ENCODE results near the gene TAS2R31. TPM values are rescaled to one million over a fixed set of nuclear protein-coding genes. Genes with fewer than 3 reads are reported as not detected.

TAS2R31 gene
- total and polyA plus RNA-seq, 2 of the 13 experiments (the other 11 are each of a cell fraction or from before 2014, with no cell fraction given), result 0.96 to 6.5 TPM

DNA sequence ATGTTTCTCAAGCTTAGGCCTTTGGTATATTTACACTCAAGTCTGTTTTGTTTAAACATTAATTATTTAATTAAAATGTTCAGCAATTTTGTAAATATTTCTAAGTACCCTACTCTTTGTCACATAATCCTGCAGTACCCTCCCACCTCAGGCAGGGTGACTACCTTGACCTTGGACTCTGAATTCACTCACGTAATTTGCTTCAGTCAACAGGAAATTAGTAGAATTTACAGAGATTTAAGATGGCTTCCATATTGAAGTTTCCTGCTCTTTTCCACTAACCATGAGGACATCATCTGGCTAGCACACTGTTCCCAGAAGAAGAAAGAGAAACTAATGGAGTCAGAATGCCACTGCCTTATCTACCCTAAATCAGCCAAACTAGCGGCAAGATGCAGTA lies 7.8 kb downstream of the TAS2R31 start (continued):
- TF ChIP-seq HNF4A (CRISPR knock-in tag; IDR thresholded peaks at IDR 0.05) (peak; percentile 75), MIER2 (CRISPR knock-in tag; IDR thresholded peaks at IDR 0.05) (no peak), TAF15 (IDR thresholded peaks at IDR 0.05; ENCODE audit: low read depth, low read length, poor library complexity, severe bottlenecking) (no peak), ZFX (CRISPR knock-in tag; IDR thresholded peaks at IDR 0.05; ENCODE audit: low read depth) (no peak), FOXC1 (CRISPR knock-in tag; IDR thresholded peaks at IDR 0.05; ENCODE audit: borderline replicate concordance) (no peak), SOX13 (IDR thresholded peaks at IDR 0.05) (no peak), SOX13 (CRISPR knock-in tag; conservative IDR thresholded peaks at IDR 0.05 in 1 of 2, IDR thresholded peaks at IDR 0.05 in 1 of 2) (peak in 1 of 2 experiments; percentile 6; a peak in 1 of 4 replicates), ARHGAP35 (CRISPR knock-in tag; IDR thresholded peaks at IDR 0.05; ENCODE audit: borderline replicate concordance) (no peak), ZNF781 (CRISPR knock-in tag; IDR thresholded peaks at IDR 0.05; ENCODE audit: borderline replicate concordance, not compliant biosample characterization) (no peak), KMT2A (CRISPR knock-in tag; IDR thresholded peaks at IDR 0.05) (no peak), ZFP82 (CRISPR knock-in tag; IDR thresholded peaks at IDR 0.05; ENCODE audit: borderline replicate concordance) (no peak), ZBTB38 (CRISPR knock-in tag; IDR thresholded peaks at IDR 0.05) (no peak), ZNF775 (CRISPR knock-in tag; IDR thresholded peaks at IDR 0.05; ENCODE audit: borderline replicate concordance) (no peak), MAZ (IDR thresholded peaks at IDR 0.05; ENCODE audit: borderline replicate concordance, low read depth, low read length) (no peak), MAZ (CRISPR knock-in tag; IDR thresholded peaks at IDR 0.05; ENCODE audit: low read depth) (no peak), ZNF644 (CRISPR knock-in tag; IDR thresholded peaks at IDR 0.05; ENCODE audit: low read depth) (peak; percentile 17; the same call in 1 of the 2 replicates)
- TF ChIP-seq, protein P1, sequence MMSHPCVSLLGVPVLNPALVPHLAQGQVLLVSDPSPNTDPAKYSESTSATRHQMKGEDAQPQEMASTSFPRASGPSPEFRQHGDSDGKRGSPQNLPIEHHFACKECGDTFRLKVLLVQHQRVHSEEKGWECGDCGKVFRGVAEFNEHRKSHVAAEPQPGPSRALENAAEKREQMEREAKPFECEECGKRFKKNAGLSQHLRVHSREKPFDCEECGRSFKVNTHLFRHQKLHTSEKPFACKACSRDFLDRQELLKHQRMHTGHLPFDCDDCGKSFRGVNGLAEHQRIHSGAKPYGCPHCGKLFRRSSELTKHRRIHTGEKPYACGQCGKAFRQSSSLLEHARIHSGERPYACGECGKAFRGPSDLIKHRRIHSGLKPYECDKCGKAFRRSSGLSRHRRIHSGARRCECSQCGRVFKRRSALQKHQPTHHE (CRISPR knock-in tag; IDR thresholded peaks at IDR 0.05; ENCODE audit: borderline replicate concordance), result no peak
- TF ChIP-seq, protein P2, sequence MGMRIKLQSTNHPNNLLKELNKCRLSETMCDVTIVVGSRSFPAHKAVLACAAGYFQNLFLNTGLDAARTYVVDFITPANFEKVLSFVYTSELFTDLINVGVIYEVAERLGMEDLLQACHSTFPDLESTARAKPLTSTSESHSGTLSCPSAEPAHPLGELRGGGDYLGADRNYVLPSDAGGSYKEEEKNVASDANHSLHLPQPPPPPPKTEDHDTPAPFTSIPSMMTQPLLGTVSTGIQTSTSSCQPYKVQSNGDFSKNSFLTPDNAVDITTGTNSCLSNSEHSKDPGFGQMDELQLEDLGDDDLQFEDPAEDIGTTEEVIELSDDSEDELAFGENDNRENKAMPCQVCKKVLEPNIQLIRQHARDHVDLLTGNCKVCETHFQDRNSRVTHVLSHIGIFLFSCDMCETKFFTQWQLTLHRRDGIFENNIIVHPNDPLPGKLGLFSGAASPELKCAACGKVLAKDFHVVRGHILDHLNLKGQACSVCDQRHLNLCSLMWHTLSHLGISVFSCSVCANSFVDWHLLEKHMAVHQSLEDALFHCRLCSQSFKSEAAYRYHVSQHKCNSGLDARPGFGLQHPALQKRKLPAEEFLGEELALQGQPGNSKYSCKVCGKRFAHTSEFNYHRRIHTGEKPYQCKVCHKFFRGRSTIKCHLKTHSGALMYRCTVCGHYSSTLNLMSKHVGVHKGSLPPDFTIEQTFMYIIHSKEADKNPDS (CRISPR knock-in tag; IDR thresholded peaks at IDR 0.05), result no peak
- TF ChIP-seq, protein P3, sequence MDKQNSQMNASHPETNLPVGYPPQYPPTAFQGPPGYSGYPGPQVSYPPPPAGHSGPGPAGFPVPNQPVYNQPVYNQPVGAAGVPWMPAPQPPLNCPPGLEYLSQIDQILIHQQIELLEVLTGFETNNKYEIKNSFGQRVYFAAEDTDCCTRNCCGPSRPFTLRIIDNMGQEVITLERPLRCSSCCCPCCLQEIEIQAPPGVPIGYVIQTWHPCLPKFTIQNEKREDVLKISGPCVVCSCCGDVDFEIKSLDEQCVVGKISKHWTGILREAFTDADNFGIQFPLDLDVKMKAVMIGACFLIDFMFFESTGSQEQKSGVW (CRISPR knock-in tag; IDR thresholded peaks at IDR 0.05; ENCODE audit: borderline replicate concordance), result no peak
- TF ChIP-seq, protein P4, sequence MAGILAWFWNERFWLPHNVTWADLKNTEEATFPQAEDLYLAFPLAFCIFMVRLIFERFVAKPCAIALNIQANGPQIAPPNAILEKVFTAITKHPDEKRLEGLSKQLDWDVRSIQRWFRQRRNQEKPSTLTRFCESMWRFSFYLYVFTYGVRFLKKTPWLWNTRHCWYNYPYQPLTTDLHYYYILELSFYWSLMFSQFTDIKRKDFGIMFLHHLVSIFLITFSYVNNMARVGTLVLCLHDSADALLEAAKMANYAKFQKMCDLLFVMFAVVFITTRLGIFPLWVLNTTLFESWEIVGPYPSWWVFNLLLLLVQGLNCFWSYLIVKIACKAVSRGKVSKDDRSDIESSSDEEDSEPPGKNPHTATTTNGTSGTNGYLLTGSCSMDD (CRISPR knock-in tag; IDR thresholded peaks at IDR 0.05), result no peak
- TF ChIP-seq, protein P5, sequence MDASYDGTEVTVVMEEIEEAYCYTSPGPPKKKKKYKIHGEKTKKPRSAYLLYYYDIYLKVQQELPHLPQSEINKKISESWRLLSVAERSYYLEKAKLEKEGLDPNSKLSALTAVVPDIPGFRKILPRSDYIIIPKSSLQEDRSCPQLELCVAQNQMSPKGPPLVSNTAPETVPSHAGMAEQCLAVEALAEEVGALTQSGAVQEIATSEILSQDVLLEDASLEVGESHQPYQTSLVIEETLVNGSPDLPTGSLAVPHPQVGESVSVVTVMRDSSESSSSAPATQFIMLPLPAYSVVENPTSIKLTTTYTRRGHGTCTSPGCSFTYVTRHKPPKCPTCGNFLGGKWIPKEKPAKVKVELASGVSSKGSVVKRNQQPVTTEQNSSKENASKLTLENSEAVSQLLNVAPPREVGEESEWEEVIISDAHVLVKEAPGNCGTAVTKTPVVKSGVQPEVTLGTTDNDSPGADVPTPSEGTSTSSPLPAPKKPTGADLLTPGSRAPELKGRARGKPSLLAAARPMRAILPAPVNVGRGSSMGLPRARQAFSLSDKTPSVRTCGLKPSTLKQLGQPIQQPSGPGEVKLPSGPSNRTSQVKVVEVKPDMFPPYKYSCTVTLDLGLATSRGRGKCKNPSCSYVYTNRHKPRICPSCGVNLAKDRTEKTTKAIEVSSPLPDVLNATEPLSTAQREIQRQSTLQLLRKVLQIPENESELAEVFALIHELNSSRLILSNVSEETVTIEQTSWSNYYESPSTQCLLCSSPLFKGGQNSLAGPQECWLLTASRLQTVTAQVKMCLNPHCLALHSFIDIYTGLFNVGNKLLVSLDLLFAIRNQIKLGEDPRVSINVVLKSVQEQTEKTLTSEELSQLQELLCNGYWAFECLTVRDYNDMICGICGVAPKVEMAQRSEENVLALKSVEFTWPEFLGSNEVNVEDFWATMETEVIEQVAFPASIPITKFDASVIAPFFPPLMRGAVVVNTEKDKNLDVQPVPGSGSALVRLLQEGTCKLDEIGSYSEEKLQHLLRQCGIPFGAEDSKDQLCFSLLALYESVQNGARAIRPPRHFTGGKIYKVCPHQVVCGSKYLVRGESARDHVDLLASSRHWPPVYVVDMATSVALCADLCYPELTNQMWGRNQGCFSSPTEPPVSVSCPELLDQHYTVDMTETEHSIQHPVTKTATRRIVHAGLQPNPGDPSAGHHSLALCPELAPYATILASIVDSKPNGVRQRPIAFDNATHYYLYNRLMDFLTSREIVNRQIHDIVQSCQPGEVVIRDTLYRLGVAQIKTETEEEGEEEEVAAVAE (CRISPR knock-in tag; IDR thresholded peaks at IDR 0.05; ENCODE audit: borderline replicate concordance), result no peak
